ENCODE data around the gene RAB13. TPM values are rescaled to one million over a fixed set of nuclear protein-coding genes. Genes with fewer than 3 reads are reported as not detected.
"Not testable (repeated sequence)": the region's sequence is repeated elsewhere in the genome, so short reads cannot be mapped to it uniquely, and the experiment has no call there.

RAB13 gene
- total and polyA plus RNA-seq, 2 experiments from 2014 or later: 25.9 to 98.7 TPM

- Histone ChIP-seq H3K4me2 (no peak overlapping the region), H3K79me2 (no peaks in the 10 kb centered on the region), H3K9me2 (replicated peaks; ENCODE audit: insufficient read depth) (no peaks in the 10 kb centered on the region), H3K9me3 (ENCODE audit: low read depth) (no peaks in the 10 kb centered on the region), H3K27ac (peak overlapping the region; percentile 87), H3K27me3 (no peaks in the 10 kb centered on the region), H2AFZ (no peak overlapping the region), H3K4me1 (ENCODE audit: insufficient read depth) (peaks cover 5% of the 10 kb centered on the region), H3K36me3 (replicated peaks; ENCODE audit: insufficient read depth, low read depth) (peaks cover under 1% of the 10 kb centered on the region), H3K4me3 (no peak overlapping the region), H4K20me1 (ENCODE audit: insufficient read depth, poor library complexity, severe bottlenecking) (no peaks in the 10 kb centered on the region)
- DNase-seq (ENCODE audit: low spot score): no peak
- 82% methylated on average over 4 of the region's 4 CpGs for WGBS (ENCODE audit: low lambda C conversion rate, missing lambda C conversion rate)
- no peak for TF ChIP-seq CTCF (IDR thresholded peaks at IDR 0.05; ENCODE audit: poor library complexity)
- no peak for TF ChIP-seq EZH2 (IDR thresholded peaks at IDR 0.05; ENCODE audit: borderline replicate concordance)
- TF ChIP-seq EZH2phosphoT487 (IDR thresholded peaks at IDR 0.05; ENCODE audit: low read depth, severe bottlenecking, unreplicated experiment): no peak
Measured at GRCh38 chr1:154000420-154000819, 14.3 kb upstream of the RAB13 start.

GRCh38 chr1:153996882-153997281 lies 10.7 kb upstream of the RAB13 start:
- H3K4me2 ChIP-seq; H3K4me3 ChIP-seq; H3K36me3 ChIP-seq (replicated peaks; ENCODE audit: insufficient read depth, low read depth); H2AFZ ChIP-seq; H3K9me3 ChIP-seq (ENCODE audit: low read depth); H3K9me2 ChIP-seq (replicated peaks; ENCODE audit: insufficient read depth); DNase-seq (ENCODE audit: low spot score); H3K27ac ChIP-seq; H3K27me3 ChIP-seq: not testable (repeated sequence)
- Histone ChIP-seq H3K79me2 (peaks cover 13% of the 10 kb centered on the region), H3K4me1 (ENCODE audit: insufficient read depth) (peaks cover 17% of the 10 kb centered on the region), H4K20me1 (ENCODE audit: insufficient read depth, poor library complexity, severe bottlenecking) (peaks cover 10% of the 10 kb centered on the region)
- 94% methylated on average over 10 of the region's 10 CpGs for WGBS (ENCODE audit: low lambda C conversion rate, missing lambda C conversion rate)

- Histone ChIP-seq H3K36me3 (replicated peaks; ENCODE audit: insufficient read depth, low read depth) (peaks cover 2% of the 10 kb centered on the region), H3K27ac (peak overlapping the region; percentile 19), H3K79me2 (peaks cover 26% of the 10 kb centered on the region), H2AFZ (no peak overlapping the region), H3K4me3 (no peak overlapping the region), H3K4me2 (no peak overlapping the region), H3K27me3 (no peaks in the 10 kb centered on the region), H4K20me1 (ENCODE audit: insufficient read depth, poor library complexity, severe bottlenecking) (peaks cover 14% of the 10 kb centered on the region), H3K9me3 (ENCODE audit: low read depth) (no peaks in the 10 kb centered on the region), H3K9me2 (replicated peaks; ENCODE audit: insufficient read depth) (no peaks in the 10 kb centered on the region), H3K4me1 (ENCODE audit: insufficient read depth) (peaks cover 18% of the 10 kb centered on the region)
- TF ChIP-seq EZH2phosphoT487 (IDR thresholded peaks at IDR 0.05; ENCODE audit: low read depth, severe bottlenecking, unreplicated experiment): no peak
- no peak for TF ChIP-seq EZH2 (IDR thresholded peaks at IDR 0.05; ENCODE audit: borderline replicate concordance)
- no peak for TF ChIP-seq CTCF (IDR thresholded peaks at IDR 0.05; ENCODE audit: poor library complexity)
- no peak for DNase-seq (ENCODE audit: low spot score)
- 98% methylated on average over 11 of the region's 11 CpGs for WGBS (ENCODE audit: low lambda C conversion rate, missing lambda C conversion rate)
Measured at GRCh38 chr1:153995640-153996039, 9.5 kb upstream of the RAB13 start.

- Histone ChIP-seq H3K9me3 (ENCODE audit: low read depth) (no peaks in the 10 kb centered on the region), H3K4me1 (ENCODE audit: insufficient read depth) (peaks cover 18% of the 10 kb centered on the region), H3K27me3 (no peaks in the 10 kb centered on the region), H3K4me3 (no peak overlapping the region), H2AFZ (no peak overlapping the region), H3K79me2 (peaks cover 26% of the 10 kb centered on the region), H3K36me3 (replicated peaks; ENCODE audit: insufficient read depth, low read depth) (peaks cover 2% of the 10 kb centered on the region), H3K4me2 (no peak overlapping the region), H3K27ac (peak overlapping the region; percentile 19), H3K9me2 (replicated peaks; ENCODE audit: insufficient read depth) (no peaks in the 10 kb centered on the region), H4K20me1 (ENCODE audit: insufficient read depth, poor library complexity, severe bottlenecking) (peaks cover 14% of the 10 kb centered on the region)
- WGBS (ENCODE audit: low lambda C conversion rate, missing lambda C conversion rate): 97% methylated on average over 3 of the region's 3 CpGs
- no peak for TF ChIP-seq CTCF (IDR thresholded peaks at IDR 0.05; ENCODE audit: poor library complexity)
- TF ChIP-seq EZH2 (IDR thresholded peaks at IDR 0.05; ENCODE audit: borderline replicate concordance): no peak
- no peak for TF ChIP-seq EZH2phosphoT487 (IDR thresholded peaks at IDR 0.05; ENCODE audit: low read depth, severe bottlenecking, unreplicated experiment)
- DNase-seq (ENCODE audit: low spot score): no peak
Measured at GRCh38 chr1:153995202-153995601, 9.1 kb upstream of the RAB13 start.
